DOHH2 (cell line): ENCODE measurements around the gene ICAM5.

ENCODE experiments used
- H3F3A ChIP-seq: fragments of 200-600 bp; sonication (generic), shearing (Covaris generic); 2 replicates; pipeline ENCODE4 v1.6.0; 2016; ENCODE audit warnings: antibody characterized with exemption, mild to moderate bottlenecking; ENCODE audit not compliant: control insufficient read depth, insufficient read depth
- H3K27ac ChIP-seq: fragments of 200-600 bp; sonication (generic); 2 replicates; pipeline ENCODE4 v1.5.1; 2014; ENCODE audit warnings: low read depth, mild to moderate bottlenecking, low read length, moderate library complexity
- H3K27me3 ChIP-seq: fragments of 200-600 bp; sonication (generic); 2 replicates; pipeline ENCODE4 v1.6.1; 2014; ENCODE audit warnings: mild to moderate bottlenecking, low read length, mixed read lengths; ENCODE audit not compliant: control insufficient read depth
- H3K36me3 ChIP-seq: fragments of 200-600 bp; sonication (generic); 2 replicates; pipeline ENCODE4 v1.6.1; 2014; ENCODE audit warnings: mild to moderate bottlenecking, low read length, moderate library complexity, mixed read lengths; ENCODE audit not compliant: control insufficient read depth
- H3K4me1 ChIP-seq: fragments of 200-600 bp; sonication (generic); 2 replicates; pipeline ENCODE4 v1.6.1; 2014; ENCODE audit warnings: mild to moderate bottlenecking, low read length, mixed read lengths; ENCODE audit not compliant: control insufficient read depth
- H3K4me2 ChIP-seq: fragments of 200-600 bp; sonication (generic); 2 replicates; pipeline ENCODE4 v1.6.0; 2014; ENCODE audit warnings: mild to moderate bottlenecking, low read length, moderate library complexity
- H3K4me3 ChIP-seq: fragments of 200-600 bp; sonication (generic); 2 replicates; pipeline ENCODE4 v1.5.1; 2014; ENCODE audit warnings: mild to moderate bottlenecking, low read length, mixed read lengths
- H3K79me2 ChIP-seq: fragments of 200-600 bp; sonication (generic); 2 replicates; pipeline ENCODE4 v1.6.1; 2014; ENCODE audit warnings: mild to moderate bottlenecking, low read length, mixed read lengths; ENCODE audit not compliant: control insufficient read depth
- H3K9me2 ChIP-seq: fragments of 200-600 bp; sonication (generic); replicated peaks from 2 replicates; pipeline ENCODE4 v1.6.1; 2014; ENCODE audit warnings: mild to moderate bottlenecking, low read length, mixed read lengths; ENCODE audit not compliant: control insufficient read depth
- H3K9me3 ChIP-seq: fragments of 200-600 bp; sonication (generic); 2 replicates; pipeline ENCODE4 v1.6.1; 2014; ENCODE audit warnings: antibody characterized with exemption, low read length, mixed read lengths; ENCODE audit not compliant: control insufficient read depth, insufficient read depth
- H4K20me1 ChIP-seq: fragments of 200-600 bp; sonication (generic); 2 replicates; pipeline ENCODE4 v1.6.0; 2014; ENCODE audit warnings: low read depth, mild to moderate bottlenecking, antibody characterized with exemption, low read length, moderate library complexity; ENCODE audit not compliant: control insufficient read depth, insufficient read depth
- EZH2phosphoT487 ChIP-seq: fragments of 200-600 bp; sonication (generic); IDR thresholded peaks from 2 replicates; pipeline ENCODE4 v1.6.1; 2017; ENCODE audit warnings: borderline replicate concordance, mild to moderate bottlenecking, antibody characterized with exemption, low read length, moderate library complexity, mixed read lengths
- TF ChIP-seq, protein P1 (sequence below): fragments of 200-600 bp; sonication (generic); IDR thresholded peaks from one replicate; pipeline ENCODE4 v1.5.1; 2014; ENCODE audit warnings: antibody characterized with exemption, mild to moderate bottlenecking, low read depth, low read length; ENCODE audit not compliant: poor library complexity, severe bottlenecking

Gene ICAM5

DNA sequence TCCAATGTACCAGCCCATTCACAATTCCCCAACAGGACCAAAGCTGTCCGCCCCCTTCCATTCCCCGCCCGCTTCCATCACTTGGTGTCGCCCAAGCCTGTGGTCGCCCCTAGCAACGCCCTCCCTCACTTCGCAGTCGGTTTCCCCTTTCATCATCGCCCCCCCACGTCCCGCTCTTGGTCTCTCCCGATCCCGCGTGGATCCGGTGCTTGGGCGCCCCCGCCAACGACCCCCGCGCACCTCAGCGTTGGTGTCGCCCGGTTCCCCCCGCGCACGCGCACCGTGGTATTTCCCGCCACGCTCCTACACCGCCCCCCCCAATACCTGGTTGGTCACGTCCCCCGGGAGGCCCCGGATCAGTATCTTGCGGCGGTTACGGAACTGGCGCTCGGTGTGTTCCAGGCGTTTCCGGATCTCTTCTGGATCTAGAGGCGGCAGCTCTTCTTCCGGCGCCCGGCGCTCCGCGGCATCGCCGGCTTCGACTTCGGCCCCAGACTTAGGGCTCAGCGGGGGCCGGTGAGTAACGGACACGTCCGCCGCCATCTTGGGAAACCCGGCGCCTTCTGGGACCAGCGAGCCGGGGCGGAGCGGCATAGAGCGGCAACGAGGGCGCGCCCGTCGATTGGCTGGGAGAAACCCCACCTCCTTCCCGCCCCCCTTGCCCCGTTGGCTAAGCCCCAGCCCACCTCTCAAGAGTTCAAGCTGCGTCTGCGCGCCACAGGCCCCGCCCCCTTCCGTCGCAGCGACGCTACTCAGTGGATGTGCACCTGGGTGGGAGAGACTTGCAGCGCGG is 43.4 kb downstream of the ICAM5 start, which contains the start of gene RAVER1:
Gene RAVER1, minus strand, starts transcription at position 565 of the 793 bp plus-strand sequence. Its CDS starts 22 bp downstream, at position 543.
- Histone ChIP-seq H3K4me1 (peaks cover 28% of the 10 kb centered on the region), H4K20me1 (peaks cover 18% of the 10 kb centered on the region), H3K9me2 (no peaks in the 10 kb centered on the region), H3K36me3 (peaks cover 46% of the 10 kb centered on the region), H3F3A (no peaks in the 10 kb centered on the region; the same call in 1 of the 2 replicates), H3K27me3 (no peaks in the 10 kb centered on the region), H3K9me3 (no peaks in the 10 kb centered on the region), H3K27ac (peak within 1 kb of the TSS; percentile 80), H3K79me2 (peaks cover 61% of the 10 kb centered on the region), H3K4me2 (peak within 1 kb of the TSS; percentile 91), H3K4me3 (peak within 1 kb of the TSS; percentile 91)
- TF ChIP-seq EZH2phosphoT487, result no peak
- TF ChIP-seq, protein P1, sequence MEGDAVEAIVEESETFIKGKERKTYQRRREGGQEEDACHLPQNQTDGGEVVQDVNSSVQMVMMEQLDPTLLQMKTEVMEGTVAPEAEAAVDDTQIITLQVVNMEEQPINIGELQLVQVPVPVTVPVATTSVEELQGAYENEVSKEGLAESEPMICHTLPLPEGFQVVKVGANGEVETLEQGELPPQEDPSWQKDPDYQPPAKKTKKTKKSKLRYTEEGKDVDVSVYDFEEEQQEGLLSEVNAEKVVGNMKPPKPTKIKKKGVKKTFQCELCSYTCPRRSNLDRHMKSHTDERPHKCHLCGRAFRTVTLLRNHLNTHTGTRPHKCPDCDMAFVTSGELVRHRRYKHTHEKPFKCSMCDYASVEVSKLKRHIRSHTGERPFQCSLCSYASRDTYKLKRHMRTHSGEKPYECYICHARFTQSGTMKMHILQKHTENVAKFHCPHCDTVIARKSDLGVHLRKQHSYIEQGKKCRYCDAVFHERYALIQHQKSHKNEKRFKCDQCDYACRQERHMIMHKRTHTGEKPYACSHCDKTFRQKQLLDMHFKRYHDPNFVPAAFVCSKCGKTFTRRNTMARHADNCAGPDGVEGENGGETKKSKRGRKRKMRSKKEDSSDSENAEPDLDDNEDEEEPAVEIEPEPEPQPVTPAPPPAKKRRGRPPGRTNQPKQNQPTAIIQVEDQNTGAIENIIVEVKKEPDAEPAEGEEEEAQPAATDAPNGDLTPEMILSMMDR, result peak; percentile 0

DNA sequence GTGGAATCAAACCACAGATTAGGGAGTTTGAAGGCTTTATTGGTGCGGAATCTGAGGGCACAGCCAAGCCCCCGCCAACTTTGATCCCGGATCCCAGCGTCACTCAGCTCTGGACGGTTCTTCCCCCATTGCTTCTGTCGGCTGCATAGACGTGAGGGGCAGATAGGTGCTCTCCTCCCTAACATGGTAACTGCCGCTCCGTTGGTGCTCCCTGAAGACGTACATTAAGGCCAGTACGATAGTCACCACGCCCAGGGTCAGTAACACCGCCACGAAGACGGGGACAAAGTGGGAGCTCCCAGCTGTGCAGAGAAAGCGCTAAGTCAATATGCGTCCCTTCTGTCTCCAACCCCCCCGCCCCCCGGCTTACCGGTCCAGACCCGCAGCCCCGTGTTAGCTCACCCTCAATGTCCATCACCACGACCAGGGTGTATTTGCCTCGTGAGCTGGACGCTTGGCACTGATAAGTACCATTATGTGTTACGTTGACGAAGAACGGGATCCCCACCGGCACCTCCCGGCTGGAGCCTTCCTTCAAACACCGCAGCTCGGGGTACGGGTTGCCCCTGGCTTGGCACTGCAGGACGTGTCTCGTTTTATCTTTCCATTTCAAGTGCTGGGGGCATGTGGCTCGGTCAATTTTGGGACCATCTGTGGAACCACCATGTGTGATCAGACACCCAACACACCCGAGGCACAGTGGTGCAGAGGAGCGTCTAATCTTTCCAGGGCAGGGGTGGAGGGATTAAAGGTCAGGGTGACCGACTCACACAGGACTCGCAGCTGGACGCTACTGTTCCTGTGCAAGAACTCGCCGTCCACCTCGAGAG is 44.2 kb downstream of the ICAM5 start:
- Histone ChIP-seq H4K20me1 (peaks cover 18% of the 10 kb centered on the region), H3K36me3 (peaks cover 38% of the 10 kb centered on the region), H3K9me2 (no peaks in the 10 kb centered on the region), H3K27me3 (no peaks in the 10 kb centered on the region), H3F3A (no peaks in the 10 kb centered on the region; the same call in 1 of the 2 replicates), H3K4me3 (peak overlapping the region; percentile 91), H3K4me1 (peaks cover 34% of the 10 kb centered on the region), H3K9me3 (no peaks in the 10 kb centered on the region), H3K27ac (peak overlapping the region; percentile 80), H3K79me2 (peaks cover 61% of the 10 kb centered on the region), H3K4me2 (peak overlapping the region; percentile 91)
- no peak for TF ChIP-seq EZH2phosphoT487
- TF ChIP-seq, protein P1, result no peak

DNA sequence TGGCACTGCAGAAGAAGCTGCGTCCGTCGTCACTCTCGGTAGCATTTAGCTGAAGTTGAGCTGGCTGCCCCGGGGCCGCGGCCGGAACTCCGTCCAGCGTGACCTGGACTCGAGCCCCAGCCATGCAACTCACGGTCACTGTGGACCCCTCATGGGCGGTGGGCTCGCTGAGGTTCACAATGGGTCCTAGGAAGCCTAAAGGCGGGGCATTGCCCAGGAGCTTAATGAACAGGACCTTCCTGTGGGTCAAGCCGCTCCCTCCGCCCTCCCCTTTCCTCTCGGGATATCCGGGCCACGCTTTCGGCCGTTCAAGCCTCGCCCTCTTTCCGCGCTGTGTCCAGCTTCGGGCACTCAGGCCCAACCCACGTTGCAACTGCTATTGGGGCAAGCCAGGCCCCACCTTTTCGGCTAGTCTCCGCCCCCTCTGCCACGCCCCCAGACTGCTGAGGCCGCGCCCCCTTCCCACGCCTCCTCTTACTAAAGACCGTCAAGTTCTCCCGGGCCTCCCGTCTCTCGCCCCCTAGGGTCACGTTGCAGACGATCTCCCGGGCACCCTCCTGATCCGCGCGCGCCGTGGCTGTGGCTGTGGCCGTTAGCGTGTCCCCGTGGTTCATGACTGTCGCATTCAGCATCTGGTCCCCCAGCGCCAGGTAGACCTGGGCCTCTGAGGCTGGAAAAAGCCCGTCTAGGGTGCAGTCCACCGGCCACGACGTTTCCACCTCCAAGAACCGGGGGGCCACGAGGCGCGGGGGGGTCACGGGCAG is 45.0 kb downstream of the ICAM5 start:
- H3K4me2 ChIP-seq, result peak overlapping the region; percentile 91
- H3K9me3 ChIP-seq, result no peaks in the 10 kb centered on the region
- H3K27me3 ChIP-seq, result no peaks in the 10 kb centered on the region
- H4K20me1 ChIP-seq, result peaks cover 18% of the 10 kb centered on the region
- no peaks in the 10 kb centered on the region; the same call in 1 of the 2 replicates for H3F3A ChIP-seq
- no peaks in the 10 kb centered on the region for H3K9me2 ChIP-seq
- H3K36me3 ChIP-seq, result peaks cover 30% of the 10 kb centered on the region
- TF ChIP-seq, protein P1, result peak; percentile 31
- no peak for TF ChIP-seq EZH2phosphoT487
- peaks cover 57% of the 10 kb centered on the region for H3K79me2 ChIP-seq
- H3K4me1 ChIP-seq, result peaks cover 42% of the 10 kb centered on the region
- no peak overlapping the region for H3K27ac ChIP-seq
- peak overlapping the region; percentile 91; the same call in 1 of the 2 replicates for H3K4me3 ChIP-seq
